ENCODE measurements around the gene CD22. TPM values are rescaled to one million over a fixed set of nuclear protein-coding genes. Genes with fewer than 3 reads are reported as not detected.
A peak's percentile ranks its signal among the peaks of the same experiment; 100 is the strongest.

CD22 gene
- polyA plus RNA-seq (2013) = 10.9 TPM

DNA sequence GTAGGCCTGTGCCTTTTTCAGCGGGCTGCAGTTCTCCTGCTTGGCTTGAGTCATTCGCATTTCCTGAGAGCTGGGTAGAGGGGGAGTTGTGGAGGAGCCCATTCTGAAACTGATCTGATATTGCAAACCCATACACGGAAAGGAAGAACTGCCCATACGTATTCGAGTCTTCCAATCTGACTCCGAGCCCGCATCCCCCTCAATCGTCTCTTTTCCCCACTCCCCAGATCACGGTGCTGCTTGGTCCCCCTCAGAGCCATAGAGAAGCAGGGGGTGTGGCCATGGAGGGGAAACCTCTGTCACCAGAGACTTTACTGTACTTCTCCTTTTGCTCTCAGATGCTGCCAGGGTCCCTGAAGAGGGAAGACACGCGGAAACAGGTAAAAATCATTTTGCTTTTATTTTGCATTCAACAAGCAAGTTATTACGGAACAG, at the start of gene CD22:
TSS of gene CD22 (plus strand) at position 337 of the 435 bp plus-strand sequence. CDS start 2,854 bp downstream, outside the sequence.
- Histone ChIP-seq H3K27ac (ENCODE audit: insufficient read depth in 1 of 2, low read depth in 1 of 2, low read length in 2 of 2, poor library complexity in 1 of 2, severe bottlenecking in 2 of 2) (no peak within 1 kb of the TSS), H3K4me1 (ENCODE audit: control extremely low read depth in 1 of 4, control insufficient read depth in 4 of 4, insufficient read depth in 4 of 4, low read length in 3 of 4) (peaks cover 0 to 28% (median 26%) of the 10 kb centered on the region in 4 experiments), H3K4me3 (ENCODE audit: control insufficient read depth in 1 of 7, extremely low read depth in 1 of 7, insufficient read depth in 4 of 7, low read depth in 2 of 7, low read length in 6 of 7) (peak within 1 kb of the TSS in 5 of 7 experiments; percentile 22 to 70 (median 39)), H3K27me3 (replicated peaks in 2 of 5; ENCODE audit: control insufficient read depth in 4 of 5, insufficient read depth in 5 of 5, low read length in 4 of 5) (no peaks in the 10 kb centered on the region), H3K36me3 (ENCODE audit: control insufficient read depth in 4 of 4, insufficient read depth in 4 of 4, low read length in 3 of 4) (no peaks in the 10 kb centered on the region), H3K9me3 (ENCODE audit: control extremely low read depth in 1 of 5, control insufficient read depth in 4 of 5, insufficient read depth in 2 of 5, low read depth in 1 of 5, low read length in 4 of 5) (no peaks in the 10 kb centered on the region)
- CTCF ChIA-PET = interaction anchor here (1.0 to 1.7 kb wide), 4 partner anchors 9 to 144 kb away, joined by 3 to 7 read pairs (median 4); no protein-coding TSS in a partner anchor
- POLR2A ChIA-PET = interaction anchor here (0.6 to 0.9 kb wide), 2 partner anchors 48 to 60 kb away, joined by 4 to 5 read pairs; partner anchors contain the start of gene USF2
- peak; percentile 58 to 91 (median 90) for DNase-seq
- 4% methylated on average over 11 of the region's 12 CpGs for WGBS (ENCODE audit: insufficient coverage)

DNA sequence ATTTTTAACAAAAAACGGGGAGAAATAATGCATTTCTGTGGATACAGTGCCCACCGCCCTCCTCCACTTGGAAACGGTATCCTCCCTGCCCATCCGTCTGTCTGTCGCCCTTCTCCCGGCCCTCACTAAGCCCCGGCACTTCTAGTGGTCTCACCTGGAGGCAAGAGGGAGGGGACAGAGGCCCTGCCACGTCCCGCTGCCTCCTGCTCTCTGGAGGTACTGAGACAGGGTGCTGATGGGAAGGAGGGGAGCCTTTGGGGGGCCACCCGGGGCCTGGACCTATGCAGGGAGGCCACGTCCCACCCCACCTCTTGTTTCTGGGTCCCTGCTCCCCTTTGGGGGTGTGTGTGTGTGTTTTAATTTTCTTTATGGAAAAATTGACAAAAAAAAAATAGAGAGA, 49.6 kb upstream of the CD22 start:
- POLR2A ChIA-PET = no interaction called here
- H3K36me3 ChIP-seq (ENCODE audit: control insufficient read depth in 4 of 4, insufficient read depth in 4 of 4, low read length in 3 of 4) = peaks cover 5 to 52% (median 36%) of the 10 kb centered on the region in 4 experiments
- H3K27me3 ChIP-seq (replicated peaks in 2 of 5; ENCODE audit: control insufficient read depth in 4 of 5, insufficient read depth in 5 of 5, low read length in 4 of 5) = no peaks in the 10 kb centered on the region
- no peak overlapping the region for H3K27ac ChIP-seq (ENCODE audit: insufficient read depth in 1 of 2, low read depth in 1 of 2, low read length in 2 of 2, poor library complexity in 1 of 2, severe bottlenecking in 2 of 2)
- no peaks in the 10 kb centered on the region for H3K9me3 ChIP-seq (ENCODE audit: control extremely low read depth in 1 of 5, control insufficient read depth in 4 of 5, insufficient read depth in 2 of 5, low read depth in 1 of 5, low read length in 4 of 5)
- CTCF ChIA-PET = interaction anchor here (0.7 to 2.3 kb wide), 4 partner anchors 9 to 216 kb away, joined by 3 to 5 read pairs (median 3); no protein-coding TSS in a partner anchor
- WGBS (ENCODE audit: insufficient coverage) = 80% methylated on average over 4 of the region's 11 CpGs
- H3K4me3 ChIP-seq (ENCODE audit: control insufficient read depth in 1 of 7, extremely low read depth in 1 of 7, insufficient read depth in 4 of 7, low read depth in 2 of 7, low read length in 6 of 7) = no peak overlapping the region
- DNase-seq = no peak
- H3K4me1 ChIP-seq (ENCODE audit: control extremely low read depth in 1 of 4, control insufficient read depth in 4 of 4, insufficient read depth in 4 of 4, low read length in 3 of 4) = peaks cover 0 to 15% (median 12%) of the 10 kb centered on the region in 4 experiments

DNA sequence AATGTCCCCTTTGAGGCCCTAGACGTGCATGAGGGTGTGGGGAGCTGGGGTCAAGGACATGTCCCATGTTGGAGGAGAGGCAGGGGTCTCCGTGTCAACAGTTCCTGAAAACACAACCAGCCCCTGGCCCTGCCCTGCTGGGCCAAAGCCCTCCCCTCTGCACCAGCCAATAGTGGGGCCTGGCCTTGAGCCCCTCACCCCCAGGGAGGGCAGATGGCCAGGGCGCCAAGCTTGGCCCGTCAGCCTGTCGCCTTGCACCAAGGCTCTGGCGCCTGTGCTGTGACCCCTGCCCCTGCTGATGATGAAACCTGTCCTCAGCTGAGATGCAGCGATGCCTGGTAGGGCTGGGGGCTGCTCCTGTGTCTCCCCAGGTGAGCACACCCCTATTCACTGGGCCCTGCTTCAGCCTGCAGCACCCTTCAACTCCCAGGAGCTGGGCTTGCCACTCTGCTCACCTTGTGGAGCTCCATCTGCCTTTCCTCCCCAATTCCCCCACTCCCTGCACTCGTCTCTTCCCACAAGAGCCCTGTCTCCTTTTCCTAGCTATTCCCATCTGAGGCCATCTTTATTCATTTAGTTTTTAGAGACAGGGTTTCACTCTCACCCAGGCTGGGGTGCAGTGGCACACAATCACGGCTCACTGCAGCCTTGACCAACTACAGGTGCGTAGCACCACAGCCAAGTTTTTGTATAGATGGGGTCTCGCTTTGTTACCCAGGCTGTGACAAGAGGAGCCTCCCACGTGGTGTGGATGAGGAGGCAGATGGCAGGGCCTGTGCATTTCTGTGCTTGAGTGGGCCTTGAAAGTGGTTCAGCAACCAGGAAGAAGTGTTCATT, 48.8 kb upstream of the CD22 start:
- Histone ChIP-seq H3K4me3 (ENCODE audit: control insufficient read depth in 1 of 7, extremely low read depth in 1 of 7, insufficient read depth in 4 of 7, low read depth in 2 of 7, low read length in 6 of 7) (no peak overlapping the region), H3K27ac (ENCODE audit: insufficient read depth in 1 of 2, low read depth in 1 of 2, low read length in 2 of 2, poor library complexity in 1 of 2, severe bottlenecking in 2 of 2) (no peak overlapping the region), H3K4me1 (ENCODE audit: control extremely low read depth in 1 of 4, control insufficient read depth in 4 of 4, insufficient read depth in 4 of 4, low read length in 3 of 4) (peaks cover 0 to 18% (median 16%) of the 10 kb centered on the region in 4 experiments), H3K9me3 (ENCODE audit: control extremely low read depth in 1 of 5, control insufficient read depth in 4 of 5, insufficient read depth in 2 of 5, low read depth in 1 of 5, low read length in 4 of 5) (no peaks in the 10 kb centered on the region), H3K27me3 (replicated peaks in 2 of 5; ENCODE audit: control insufficient read depth in 4 of 5, insufficient read depth in 5 of 5, low read length in 4 of 5) (no peaks in the 10 kb centered on the region), H3K36me3 (ENCODE audit: control insufficient read depth in 4 of 4, insufficient read depth in 4 of 4, low read length in 3 of 4) (peaks cover 5 to 46% (median 31%) of the 10 kb centered on the region in 4 experiments)
- POLR2A ChIA-PET = interaction anchor here (1.5 kb wide), 1 partner anchor 8 kb away, joined by 6 read pairs; no protein-coding TSS in a partner anchor
- WGBS (ENCODE audit: insufficient coverage) = 94% methylated on average over 12 of the region's 12 CpGs
- CTCF ChIA-PET = interaction anchor here (0.6 to 2.3 kb wide), 5 partner anchors 10 to 215 kb away, joined by 3 to 5 read pairs (median 3); no protein-coding TSS in a partner anchor
- DNase-seq = no peak

DNA sequence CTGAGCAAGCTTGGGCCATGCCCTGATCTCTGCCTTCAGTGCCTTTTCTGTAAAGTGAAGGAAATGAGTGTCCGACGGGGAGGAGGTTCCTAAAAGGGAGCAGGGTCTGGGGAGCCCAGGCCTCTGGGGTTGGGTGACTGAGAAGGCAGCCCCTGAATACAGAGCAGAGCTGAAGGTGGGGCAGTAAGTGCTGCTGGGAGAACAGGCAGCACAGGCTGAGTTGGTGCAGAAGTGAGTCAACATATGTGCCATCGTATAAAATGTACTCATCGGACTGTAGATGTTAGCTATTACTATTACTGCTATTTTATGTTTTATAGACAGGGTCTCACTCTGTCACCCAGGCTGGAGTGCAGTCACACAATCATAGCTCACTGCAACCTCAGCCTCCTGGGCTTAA, 47.7 kb upstream of the CD22 start:
- ChIA-PET POLR2A (interaction anchor here (0.6 to 1.5 kb wide), 4 partner anchors 9 to 120 kb away, joined by 3 to 6 read pairs (median 4); no protein-coding TSS in a partner anchor), CTCF (interaction anchor here (1.3 to 2.3 kb wide), 2 partner anchors 7 to 14 kb away, joined by 4 to 5 read pairs; no protein-coding TSS in a partner anchor)
- DNase-seq = no peak
- 85% methylated on average over 2 of the region's 4 CpGs for WGBS (ENCODE audit: insufficient coverage)
- Histone ChIP-seq H3K9me3 (ENCODE audit: control extremely low read depth in 1 of 5, control insufficient read depth in 4 of 5, insufficient read depth in 2 of 5, low read depth in 1 of 5, low read length in 4 of 5) (no peaks in the 10 kb centered on the region), H3K27ac (ENCODE audit: insufficient read depth in 1 of 2, low read depth in 1 of 2, low read length in 2 of 2, poor library complexity in 1 of 2, severe bottlenecking in 2 of 2) (no peak overlapping the region), H3K36me3 (ENCODE audit: control insufficient read depth in 4 of 4, insufficient read depth in 4 of 4, low read length in 3 of 4) (peaks cover 3 to 36% (median 21%) of the 10 kb centered on the region in 4 experiments), H3K4me1 (ENCODE audit: control extremely low read depth in 1 of 4, control insufficient read depth in 4 of 4, insufficient read depth in 4 of 4, low read length in 3 of 4) (peaks cover 0 to 19% (median 16%) of the 10 kb centered on the region in 4 experiments), H3K27me3 (replicated peaks in 2 of 5; ENCODE audit: control insufficient read depth in 4 of 5, insufficient read depth in 5 of 5, low read length in 4 of 5) (no peaks in the 10 kb centered on the region), H3K4me3 (ENCODE audit: control insufficient read depth in 1 of 7, extremely low read depth in 1 of 7, insufficient read depth in 4 of 7, low read depth in 2 of 7, low read length in 6 of 7) (no peak overlapping the region)

DNA sequence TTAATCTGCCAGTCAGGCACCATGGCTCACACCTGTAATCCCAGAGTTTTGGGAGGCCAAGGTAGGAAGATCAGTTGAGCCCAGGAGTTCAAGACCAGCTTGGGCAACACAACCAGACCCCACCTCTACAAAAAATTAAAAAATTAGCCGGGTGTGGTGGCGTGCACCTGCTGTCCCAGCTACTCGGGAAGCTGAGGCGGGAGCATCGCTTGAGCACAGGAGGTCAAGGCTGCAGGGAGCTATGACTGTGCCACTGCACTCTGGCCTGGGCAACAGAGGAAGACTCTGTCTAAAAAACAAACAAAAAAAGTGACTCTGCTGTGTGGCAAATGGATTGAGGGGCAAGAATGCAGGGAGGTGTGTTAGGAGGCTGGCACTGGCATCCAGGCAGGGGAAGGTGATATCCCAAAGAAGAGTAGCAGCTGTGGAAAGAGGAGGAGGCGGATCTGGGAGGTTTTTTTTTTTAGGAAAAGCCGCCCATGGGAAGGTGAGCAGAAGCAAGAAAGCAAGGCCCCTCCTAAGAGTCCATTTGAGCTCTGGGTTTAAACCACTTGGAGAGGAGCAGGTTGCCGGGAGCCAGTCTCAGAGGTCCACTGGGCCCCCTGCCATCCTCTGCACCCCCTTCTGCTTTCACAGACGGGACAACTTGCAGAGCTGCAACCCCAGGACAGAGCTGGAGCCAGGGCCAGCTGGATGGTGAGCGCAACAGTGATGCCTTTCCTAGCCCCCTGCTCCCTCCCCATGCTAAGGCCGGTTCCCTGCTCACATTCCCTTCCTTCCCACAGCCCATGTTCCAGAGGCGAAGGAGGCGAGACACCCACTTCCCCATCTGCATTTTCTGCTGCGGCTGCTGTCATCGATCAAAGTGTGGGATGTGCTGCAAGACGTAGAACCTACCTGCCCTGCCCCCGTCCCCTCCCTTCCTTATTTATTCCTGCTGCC, 44.6 kb upstream of the CD22 start:
- Histone ChIP-seq H3K4me1 (ENCODE audit: control extremely low read depth in 1 of 4, control insufficient read depth in 4 of 4, insufficient read depth in 4 of 4, low read length in 3 of 4) (peaks cover 0 to 19% (median 16%) of the 10 kb centered on the region in 4 experiments), H3K4me3 (ENCODE audit: control insufficient read depth in 1 of 7, extremely low read depth in 1 of 7, insufficient read depth in 4 of 7, low read depth in 2 of 7, low read length in 6 of 7) (no peak overlapping the region), H3K27ac (ENCODE audit: insufficient read depth in 1 of 2, low read depth in 1 of 2, low read length in 2 of 2, poor library complexity in 1 of 2, severe bottlenecking in 2 of 2) (no peak overlapping the region), H3K9me3 (ENCODE audit: control extremely low read depth in 1 of 5, control insufficient read depth in 4 of 5, insufficient read depth in 2 of 5, low read depth in 1 of 5, low read length in 4 of 5) (no peaks in the 10 kb centered on the region), H3K27me3 (replicated peaks in 2 of 5; ENCODE audit: control insufficient read depth in 4 of 5, insufficient read depth in 5 of 5, low read length in 4 of 5) (no peaks in the 10 kb centered on the region), H3K36me3 (ENCODE audit: control insufficient read depth in 4 of 4, insufficient read depth in 4 of 4, low read length in 3 of 4) (peaks cover 0 to 5% (median under 1%) of the 10 kb centered on the region in 4 experiments)
- no peak for DNase-seq
- ChIA-PET CTCF (interaction anchor here (0.9 to 3.1 kb wide), 4 partner anchors 10 to 66 kb away, joined by 3 to 7 read pairs (median 4); no protein-coding TSS in a partner anchor), POLR2A (no interaction called here)
- WGBS (ENCODE audit: insufficient coverage) = 93% methylated on average over 13 of the region's 17 CpGs

DNA sequence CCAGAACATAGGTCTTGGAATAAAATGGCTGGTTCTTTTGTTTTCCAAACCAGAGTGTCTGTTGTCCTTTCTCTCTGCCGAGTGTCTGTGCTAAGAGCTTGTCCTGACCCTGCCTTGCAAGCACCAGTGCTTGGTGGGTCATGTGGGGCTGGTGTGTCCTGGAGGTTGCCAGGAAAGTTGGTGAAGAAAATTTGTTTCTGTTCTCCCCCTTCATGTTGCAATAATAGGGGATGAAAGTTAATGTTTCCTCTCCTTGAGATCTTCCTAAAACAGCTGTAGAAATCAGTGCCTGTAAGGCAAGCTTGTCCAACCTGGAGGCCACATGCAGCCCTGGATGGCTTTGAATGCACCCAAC, 43.9 kb upstream of the CD22 start:
- no CpG with 5 or more reads among the region's 1 CpG for WGBS (ENCODE audit: insufficient coverage)
- no peak overlapping the region for H3K4me3 ChIP-seq (ENCODE audit: control insufficient read depth in 1 of 7, extremely low read depth in 1 of 7, insufficient read depth in 4 of 7, low read depth in 2 of 7, low read length in 6 of 7)
- DNase-seq = no peak
- POLR2A ChIA-PET = no interaction called here
- no peak overlapping the region for H3K27ac ChIP-seq (ENCODE audit: insufficient read depth in 1 of 2, low read depth in 1 of 2, low read length in 2 of 2, poor library complexity in 1 of 2, severe bottlenecking in 2 of 2)
- H3K4me1 ChIP-seq (ENCODE audit: control extremely low read depth in 1 of 4, control insufficient read depth in 4 of 4, insufficient read depth in 4 of 4, low read length in 3 of 4) = peaks cover 0 to 19% (median 16%) of the 10 kb centered on the region in 4 experiments
- H3K36me3 ChIP-seq (ENCODE audit: control insufficient read depth in 4 of 4, insufficient read depth in 4 of 4, low read length in 3 of 4) = peaks cover 0 to under 1% (median 0%) of the 10 kb centered on the region in 4 experiments
- CTCF ChIA-PET = interaction anchor here (1.4 to 3.1 kb wide), 2 partner anchors 11 to 20 kb away, joined by 4 to 7 read pairs; no protein-coding TSS in a partner anchor
- H3K27me3 ChIP-seq (replicated peaks in 2 of 5; ENCODE audit: control insufficient read depth in 4 of 5, insufficient read depth in 5 of 5, low read length in 4 of 5) = no peaks in the 10 kb centered on the region
- no peaks in the 10 kb centered on the region for H3K9me3 ChIP-seq (ENCODE audit: control extremely low read depth in 1 of 5, control insufficient read depth in 4 of 5, insufficient read depth in 2 of 5, low read depth in 1 of 5, low read length in 4 of 5)

All from common myeloid progenitor, CD34-positive (primary cell).